ENCODE results near the gene ETFA. TPM values are rescaled to one million over a fixed set of nuclear protein-coding genes. Genes with fewer than 3 reads are reported as not detected.

ETFA gene
- total RNA-seq, 1 experiment from 2014 or later, result 84.4 TPM

DNA sequence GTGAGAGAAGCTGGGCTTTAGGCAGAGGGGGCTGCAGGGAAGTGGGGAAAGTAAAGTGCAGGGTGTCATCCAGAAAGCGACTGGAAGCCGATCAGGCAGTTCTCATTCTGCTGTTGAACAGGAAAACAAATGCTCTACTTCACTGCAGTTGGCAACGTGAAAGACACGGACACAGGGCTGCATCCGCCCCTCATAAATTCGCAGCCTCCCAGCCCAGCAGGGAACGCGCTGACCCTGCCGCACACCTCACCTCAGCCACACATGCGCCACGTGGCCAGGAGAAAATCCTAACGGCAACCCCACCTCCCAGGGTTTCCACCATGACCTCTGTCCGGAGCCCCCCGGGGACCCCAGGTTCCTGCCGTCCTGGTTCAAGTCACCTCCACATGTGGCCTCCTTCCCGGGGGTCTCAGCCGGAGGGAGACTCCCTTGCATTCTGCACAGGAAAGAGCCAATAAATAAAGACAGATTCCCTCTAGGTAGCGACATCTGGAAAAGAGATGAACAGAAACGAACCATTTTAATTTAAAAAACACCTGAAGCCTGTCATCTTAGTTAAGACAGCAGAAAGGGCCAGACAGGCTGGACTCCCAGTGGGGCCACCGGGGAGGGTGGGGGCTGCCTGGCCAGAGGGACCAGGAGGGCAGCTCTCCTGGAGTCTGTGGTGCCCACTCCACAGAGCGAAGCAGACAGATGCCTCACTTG lies 132.8 kb downstream of the ETFA start (continued):
- TF ChIP-seq USF1 (CRISPR knock-in tag; IDR thresholded peaks at IDR 0.05), result no peak
- no peak for TF ChIP-seq NFYB (CRISPR knock-in tag; conservative IDR thresholded peaks at IDR 0.05; ENCODE audit: low read depth)
- TF ChIP-seq ATF2 (CRISPR knock-in tag; IDR thresholded peaks at IDR 0.05; ENCODE audit: borderline replicate concordance, low read depth), result no peak

DNA sequence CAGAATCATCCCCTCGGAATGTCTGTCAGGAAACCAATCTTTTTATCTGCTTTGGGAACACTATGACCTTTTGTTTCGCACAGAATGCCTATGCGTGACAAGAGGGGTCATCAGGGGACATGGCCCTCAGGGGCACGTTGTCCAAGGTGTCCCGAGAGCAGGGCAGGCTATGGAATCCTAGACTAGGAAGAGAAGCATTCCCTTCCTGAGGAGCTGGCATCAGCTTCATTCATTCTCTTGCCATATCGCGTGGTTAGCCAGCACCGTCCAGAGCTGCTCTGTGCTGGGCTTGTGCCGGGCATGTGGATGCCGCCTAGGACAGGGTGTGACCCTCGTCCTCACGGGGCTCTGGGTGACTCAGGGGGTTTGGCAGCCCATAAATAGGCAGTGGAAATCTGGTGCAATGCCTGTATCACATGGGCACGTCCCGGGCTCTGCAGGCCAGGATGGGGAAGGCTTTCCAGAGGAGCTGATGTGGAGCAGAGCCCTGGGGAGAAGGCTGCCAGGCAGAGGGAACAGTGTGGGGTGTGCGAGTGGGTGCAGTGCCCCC lies 133.7 kb downstream of the ETFA start:
- no peak overlapping the region for H3K4me3 Mint-ChIP-seq
- ATAC-seq (no peak), DNase-seq (ENCODE audit: low spot score) (no peak)
- H3K36me3 Mint-ChIP-seq, result no peaks in the 10 kb centered on the region
- ChIA-PET CTCF (no interaction called here), POLR2A (no interaction called here)
- no peak overlapping the region for H3K27ac Mint-ChIP-seq
- no peaks in the 10 kb centered on the region for H3K27me3 Mint-ChIP-seq (ENCODE audit: low read depth)
- TF ChIP-seq ZNF232 (CRISPR knock-in tag; IDR thresholded peaks at IDR 0.05), result no peak
- TF ChIP-seq FOXP1 (CRISPR knock-in tag; IDR thresholded peaks at IDR 0.05; ENCODE audit: borderline replicate concordance), result no peak
- no peak for TF ChIP-seq ZNF317 (CRISPR knock-in tag; IDR thresholded peaks at IDR 0.05; ENCODE audit: borderline replicate concordance, low read depth)
- TF ChIP-seq ATF3 (CRISPR knock-in tag; conservative IDR thresholded peaks at IDR 0.05), result no peak
- TF ChIP-seq ETV6 (CRISPR knock-in tag; IDR thresholded peaks at IDR 0.05), result no peak
- no peak for TF ChIP-seq ZNF423 (CRISPR knock-in tag; IDR thresholded peaks at IDR 0.05)
- no peak for TF ChIP-seq ZNF263 (CRISPR knock-in tag; IDR thresholded peaks at IDR 0.05; ENCODE audit: low read depth)
- no peak for TF ChIP-seq HMGA2 (CRISPR knock-in tag; IDR thresholded peaks at IDR 0.05)
- TF ChIP-seq, protein P1, sequence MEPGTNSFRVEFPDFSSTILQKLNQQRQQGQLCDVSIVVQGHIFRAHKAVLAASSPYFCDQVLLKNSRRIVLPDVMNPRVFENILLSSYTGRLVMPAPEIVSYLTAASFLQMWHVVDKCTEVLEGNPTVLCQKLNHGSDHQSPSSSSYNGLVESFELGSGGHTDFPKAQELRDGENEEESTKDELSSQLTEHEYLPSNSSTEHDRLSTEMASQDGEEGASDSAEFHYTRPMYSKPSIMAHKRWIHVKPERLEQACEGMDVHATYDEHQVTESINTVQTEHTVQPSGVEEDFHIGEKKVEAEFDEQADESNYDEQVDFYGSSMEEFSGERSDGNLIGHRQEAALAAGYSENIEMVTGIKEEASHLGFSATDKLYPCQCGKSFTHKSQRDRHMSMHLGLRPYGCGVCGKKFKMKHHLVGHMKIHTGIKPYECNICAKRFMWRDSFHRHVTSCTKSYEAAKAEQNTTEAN (CRISPR knock-in tag; IDR thresholded peaks at IDR 0.05), result no peak
- TF ChIP-seq, protein P2, sequence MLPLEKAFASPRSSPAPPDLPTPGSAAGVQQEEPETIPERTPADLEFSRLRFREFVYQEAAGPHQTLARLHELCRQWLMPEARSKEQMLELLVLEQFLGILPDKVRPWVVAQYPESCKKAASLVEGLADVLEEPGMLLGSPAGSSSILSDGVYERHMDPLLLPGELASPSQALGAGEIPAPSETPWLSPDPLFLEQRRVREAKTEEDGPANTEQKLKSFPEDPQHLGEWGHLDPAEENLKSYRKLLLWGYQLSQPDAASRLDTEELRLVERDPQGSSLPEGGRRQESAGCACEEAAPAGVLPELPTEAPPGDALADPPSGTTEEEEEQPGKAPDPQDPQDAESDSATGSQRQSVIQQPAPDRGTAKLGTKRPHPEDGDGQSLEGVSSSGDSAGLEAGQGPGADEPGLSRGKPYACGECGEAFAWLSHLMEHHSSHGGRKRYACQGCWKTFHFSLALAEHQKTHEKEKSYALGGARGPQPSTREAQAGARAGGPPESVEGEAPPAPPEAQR (CRISPR knock-in tag; IDR thresholded peaks at IDR 0.05), result no peak
- no peak for TF ChIP-seq ZNF671 (CRISPR knock-in tag; IDR thresholded peaks at IDR 0.05)
- no peak for TF ChIP-seq FOXJ3 (CRISPR knock-in tag; IDR thresholded peaks at IDR 0.05; ENCODE audit: borderline replicate concordance)
- no peak for TF ChIP-seq STAT6 (CRISPR knock-in tag; conservative IDR thresholded peaks at IDR 0.05; ENCODE audit: low read depth)
- TF ChIP-seq KAT7 (CRISPR knock-in tag; IDR thresholded peaks at IDR 0.05; ENCODE audit: borderline replicate concordance), result no peak
- no peak for TF ChIP-seq PRRX2 (CRISPR knock-in tag; IDR thresholded peaks at IDR 0.05)
- TF ChIP-seq ATF1 (CRISPR knock-in tag; IDR thresholded peaks at IDR 0.05), result no peak
- TF ChIP-seq, protein P3, sequence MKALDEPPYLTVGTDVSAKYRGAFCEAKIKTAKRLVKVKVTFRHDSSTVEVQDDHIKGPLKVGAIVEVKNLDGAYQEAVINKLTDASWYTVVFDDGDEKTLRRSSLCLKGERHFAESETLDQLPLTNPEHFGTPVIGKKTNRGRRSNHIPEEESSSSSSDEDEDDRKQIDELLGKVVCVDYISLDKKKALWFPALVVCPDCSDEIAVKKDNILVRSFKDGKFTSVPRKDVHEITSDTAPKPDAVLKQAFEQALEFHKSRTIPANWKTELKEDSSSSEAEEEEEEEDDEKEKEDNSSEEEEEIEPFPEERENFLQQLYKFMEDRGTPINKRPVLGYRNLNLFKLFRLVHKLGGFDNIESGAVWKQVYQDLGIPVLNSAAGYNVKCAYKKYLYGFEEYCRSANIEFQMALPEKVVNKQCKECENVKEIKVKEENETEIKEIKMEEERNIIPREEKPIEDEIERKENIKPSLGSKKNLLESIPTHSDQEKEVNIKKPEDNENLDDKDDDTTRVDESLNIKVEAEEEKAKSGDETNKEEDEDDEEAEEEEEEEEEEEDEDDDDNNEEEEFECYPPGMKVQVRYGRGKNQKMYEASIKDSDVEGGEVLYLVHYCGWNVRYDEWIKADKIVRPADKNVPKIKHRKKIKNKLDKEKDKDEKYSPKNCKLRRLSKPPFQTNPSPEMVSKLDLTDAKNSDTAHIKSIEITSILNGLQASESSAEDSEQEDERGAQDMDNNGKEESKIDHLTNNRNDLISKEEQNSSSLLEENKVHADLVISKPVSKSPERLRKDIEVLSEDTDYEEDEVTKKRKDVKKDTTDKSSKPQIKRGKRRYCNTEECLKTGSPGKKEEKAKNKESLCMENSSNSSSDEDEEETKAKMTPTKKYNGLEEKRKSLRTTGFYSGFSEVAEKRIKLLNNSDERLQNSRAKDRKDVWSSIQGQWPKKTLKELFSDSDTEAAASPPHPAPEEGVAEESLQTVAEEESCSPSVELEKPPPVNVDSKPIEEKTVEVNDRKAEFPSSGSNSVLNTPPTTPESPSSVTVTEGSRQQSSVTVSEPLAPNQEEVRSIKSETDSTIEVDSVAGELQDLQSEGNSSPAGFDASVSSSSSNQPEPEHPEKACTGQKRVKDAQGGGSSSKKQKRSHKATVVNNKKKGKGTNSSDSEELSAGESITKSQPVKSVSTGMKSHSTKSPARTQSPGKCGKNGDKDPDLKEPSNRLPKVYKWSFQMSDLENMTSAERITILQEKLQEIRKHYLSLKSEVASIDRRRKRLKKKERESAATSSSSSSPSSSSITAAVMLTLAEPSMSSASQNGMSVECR (CRISPR knock-in tag; IDR thresholded peaks at IDR 0.05; ENCODE audit: borderline replicate concordance), result no peak
- TF ChIP-seq NFYB (CRISPR knock-in tag; conservative IDR thresholded peaks at IDR 0.05; ENCODE audit: low read depth), result no peak
- no peak for TF ChIP-seq EMX1 (CRISPR knock-in tag; IDR thresholded peaks at IDR 0.05)
- no peak for TF ChIP-seq GABPB1 (CRISPR knock-in tag; IDR thresholded peaks at IDR 0.05)
- peaks cover 5% of the 10 kb centered on the region; the same call in 1 of the 2 replicates for H3K9me3 Mint-ChIP-seq
- H3K4me1 Mint-ChIP-seq, result peaks cover 4% of the 10 kb centered on the region; the same call in 1 of the 2 replicates
